HepG2 (cell line): ENCODE results near the gene SELENOH. TPM values are rescaled to one million over a fixed set of nuclear protein-coding genes. Genes with fewer than 3 reads are reported as not detected.

Experiments
- DR1 ChIP-seq: sonication (generic); formaldehyde crosslinking; IDR thresholded peaks from 2 replicates; pipeline ENCODE4 v1.8.0; 2021; ENCODE audit warnings: mild to moderate bottlenecking, missing genetic modification reagents, inconsistent platforms
- ETV6 ChIP-seq: sonication (generic); formaldehyde crosslinking; conservative IDR thresholded peaks from 2 replicates; pipeline ENCODE4 v1.4.0; 2020; ENCODE audit warnings: missing genetic modification reagents
- FOXC1 ChIP-seq: sonication (generic); formaldehyde crosslinking; IDR thresholded peaks from 2 replicates; pipeline ENCODE4 v1.8.0; 2022; ENCODE audit warnings: mild to moderate bottlenecking, missing genetic modification reagents, borderline replicate concordance
- IKZF4 ChIP-seq: sonication (generic); formaldehyde crosslinking; IDR thresholded peaks from 2 replicates; pipeline ENCODE4 v1.5.1; 2020; ENCODE audit warnings: borderline replicate concordance, mild to moderate bottlenecking, low read depth, missing genetic modification reagents; ENCODE audit errors: not compliant biosample characterization
- KLF9 ChIP-seq: IDR thresholded peaks from 2 replicates; pipeline ENCODE4 v1.6.1; 2016; ENCODE audit warnings: low read depth
- NFKB2 ChIP-seq: sonication (generic); formaldehyde crosslinking; IDR thresholded peaks from 2 replicates; pipeline ENCODE4 v1.4.0; 2020; ENCODE audit warnings: missing genetic modification reagents, borderline replicate concordance
- RFX3 ChIP-seq: IDR thresholded peaks from 2 replicates; pipeline ENCODE4 v1.6.1; 2016; ENCODE audit warnings: missing biosample characterization, missing genetic modification reagents
- SMAD9 ChIP-seq: sonication (generic); formaldehyde crosslinking; IDR thresholded peaks from 2 replicates; pipeline ENCODE4 v1.5.1; 2020; ENCODE audit warnings: mild to moderate bottlenecking, missing genetic modification reagents
- SP1 ChIP-seq, 2 experiments: fragments of 450-650 bp in 1 of 2; sonication (generic) in 1 of 2; formaldehyde crosslinking in 1 of 2; IDR thresholded peaks; 2 replicates each; pipeline versions ENCODE4 v1.4.0 to v1.6.1; 2016 to 2020; ENCODE audit warnings: missing genetic modification reagents in 1 of 2
- TP53 ChIP-seq: sonication (generic); formaldehyde crosslinking; conservative IDR thresholded peaks from 2 replicates; pipeline ENCODE4 v1.4.0; 2020; ENCODE audit warnings: missing genetic modification reagents
- ZNF205 ChIP-seq: IDR thresholded peaks from 2 replicates; pipeline ENCODE4 v1.6.1; 2018; ENCODE audit warnings: missing biosample characterization, missing genetic modification reagents
- ZNF441 ChIP-seq: sonication (generic); formaldehyde crosslinking; IDR thresholded peaks from 2 replicates; pipeline ENCODE4 v1.7.0; 2021; ENCODE audit warnings: missing genetic modification reagents, borderline replicate concordance
- ZNF768 ChIP-seq: sonication (generic); formaldehyde crosslinking; IDR thresholded peaks from 2 replicates; pipeline ENCODE4 v1.4.0; 2020; ENCODE audit warnings: missing genetic modification reagents
- polyA plus RNA-seq, 8 experiments: library from polyadenylated mRNA; depleted of rRNA in 3 of 8; stranded (reverse) in 7 of 8; unstranded in 1 of 8; fragments of >200 nt; fragmentation: Illumina TruSeq in 4 of 8; extraction: Trizol in 4 of 8; gene quantifications; 2 replicates each; pipeline versions ENCODE4 v1.2.1 to v1.2.3, GENCODE V29; 2011 to 2016; ENCODE audit warnings: low read depth in 4 of 8, missing spikeins in 1 of 8, mixed read lengths in 1 of 8; ENCODE audit not compliant: insufficient read depth in 1 of 8
- total RNA-seq, 5 experiments: library from RNA; depleted of rRNA; stranded (reverse); fragments of >200 nt; fragmentation: Illumina TruSeq; extraction: Trizol; gene quantifications; 2 replicates each; pipeline ENCODE4 v1.2.3, GENCODE V29; 2016; ENCODE audit warnings: low read depth in 1 of 5
- TF ChIP-seq, protein P1 (sequence below): sonication (generic); formaldehyde crosslinking; IDR thresholded peaks from 2 replicates; pipeline ENCODE4 v1.4.0; 2020; ENCODE audit warnings: missing genetic modification reagents
- TF ChIP-seq, protein P2 (sequence below): IDR thresholded peaks from 2 replicates; pipeline ENCODE4 v1.6.1; 2016; ENCODE audit warnings: low read depth, control low read depth
- TF ChIP-seq, protein P3 (sequence below): sonication (generic); IDR thresholded peaks from 2 replicates; pipeline ENCODE4 v1.6.1; 2016; ENCODE audit warnings: low read depth, borderline replicate concordance
- TF ChIP-seq, protein P4 (sequence below): IDR thresholded peaks from 2 replicates; pipeline ENCODE4 v1.6.1; 2016; ENCODE audit warnings: missing genetic modification reagents, missing compliant biosample characterization
- TF ChIP-seq, protein P5 (sequence below): sonication (generic); formaldehyde crosslinking; IDR thresholded peaks from 2 replicates; pipeline ENCODE4 v1.5.0; 2020; ENCODE audit warnings: missing genetic modification reagents
- TF ChIP-seq, protein P6 (sequence below): sonication (generic); formaldehyde crosslinking; IDR thresholded peaks from 2 replicates; pipeline ENCODE4 v1.4.0; 2020; ENCODE audit warnings: mild to moderate bottlenecking, missing genetic modification reagents

SELENOH gene
- total and polyA plus RNA-seq, 2 of the 13 experiments (the other 11 are each of a cell fraction or from before 2014, with no cell fraction given), result 27.2 to 77.4 TPM

DNA sequence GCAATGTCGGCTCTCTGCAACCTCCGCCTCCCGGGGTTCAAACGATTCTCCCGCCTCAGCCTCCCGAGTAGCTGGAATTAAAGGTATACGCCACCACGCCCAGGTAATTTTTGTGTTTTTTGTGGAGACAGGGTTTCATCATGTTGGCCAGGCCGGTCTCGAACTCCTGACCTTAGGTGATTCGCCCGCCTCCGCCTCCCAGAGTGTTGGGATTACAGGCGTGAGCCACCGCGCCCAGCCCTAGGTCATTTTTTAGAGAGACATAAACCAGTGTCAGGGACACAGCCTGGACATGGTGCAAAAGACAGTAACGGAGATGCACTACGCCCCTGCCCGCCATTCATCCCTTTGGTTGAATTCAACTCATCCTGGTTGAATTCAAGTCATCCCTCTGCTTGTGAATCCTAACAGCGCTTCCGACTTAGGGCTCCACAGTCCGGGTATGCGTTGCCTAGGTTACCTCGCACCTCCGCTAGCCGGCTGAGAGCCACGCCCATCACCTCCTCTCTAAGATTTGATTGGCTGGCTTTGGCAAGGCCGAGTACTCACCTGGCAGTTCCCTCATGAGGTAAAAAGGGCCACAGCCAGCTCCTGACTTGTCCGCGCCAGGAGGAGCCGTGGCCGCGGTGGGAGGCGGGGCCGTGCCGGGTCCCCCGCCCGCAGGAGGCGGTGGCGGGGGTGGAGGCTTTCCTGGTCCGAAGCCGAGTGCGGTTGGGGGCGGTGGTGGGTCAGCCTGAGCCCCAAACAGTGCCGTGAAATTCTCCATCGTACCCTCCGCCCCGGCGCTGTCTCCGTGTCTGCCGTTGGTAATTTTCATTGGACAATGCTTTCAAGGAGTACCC lies 29.7 kb upstream of the SELENOH start, which contains the start of gene MED19 (continued):
- TF ChIP-seq, protein P1, sequence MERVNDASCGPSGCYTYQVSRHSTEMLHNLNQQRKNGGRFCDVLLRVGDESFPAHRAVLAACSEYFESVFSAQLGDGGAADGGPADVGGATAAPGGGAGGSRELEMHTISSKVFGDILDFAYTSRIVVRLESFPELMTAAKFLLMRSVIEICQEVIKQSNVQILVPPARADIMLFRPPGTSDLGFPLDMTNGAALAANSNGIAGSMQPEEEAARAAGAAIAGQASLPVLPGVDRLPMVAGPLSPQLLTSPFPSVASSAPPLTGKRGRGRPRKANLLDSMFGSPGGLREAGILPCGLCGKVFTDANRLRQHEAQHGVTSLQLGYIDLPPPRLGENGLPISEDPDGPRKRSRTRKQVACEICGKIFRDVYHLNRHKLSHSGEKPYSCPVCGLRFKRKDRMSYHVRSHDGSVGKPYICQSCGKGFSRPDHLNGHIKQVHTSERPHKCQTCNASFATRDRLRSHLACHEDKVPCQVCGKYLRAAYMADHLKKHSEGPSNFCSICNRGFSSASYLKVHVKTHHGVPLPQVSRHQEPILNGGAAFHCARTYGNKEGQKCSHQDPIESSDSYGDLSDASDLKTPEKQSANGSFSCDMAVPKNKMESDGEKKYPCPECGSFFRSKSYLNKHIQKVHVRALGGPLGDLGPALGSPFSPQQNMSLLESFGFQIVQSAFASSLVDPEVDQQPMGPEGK, result peak; percentile 55
- TF ChIP-seq ZNF205 (peak; percentile 19; the same call in 1 of the 2 replicates), NFKB2 (CRISPR knock-in tag) (0 out of 2 replicates have a peak, but pooled peaks have one; percentile 4), IKZF4 (CRISPR knock-in tag) (peak; percentile 80), FOXC1 (CRISPR knock-in tag) (no peak), SP1 (IDR thresholded peaks at IDR 0.05) (no peak), SP1 (CRISPR knock-in tag; IDR thresholded peaks at IDR 0.05) (peak; percentile 34; the same call in 1 of the 2 replicates), ZNF441 (CRISPR knock-in tag) (0 out of 2 replicates have a peak, but pooled peaks have one; percentile 15), RFX3 (CRISPR knock-in tag) (peak; percentile 83), KLF9 (CRISPR knock-in tag) (peak; percentile 37; the same call in 1 of the 2 replicates), DR1 (peak; percentile 50), SMAD9 (CRISPR knock-in tag) (0 out of 2 replicates have a peak, but pooled peaks have one; percentile 33), ETV6 (0 out of 2 replicates have a peak, but pooled peaks have one; percentile 19), TP53 (CRISPR knock-in tag) (no peak), ZNF768 (peak; percentile 37; the same call in 1 of the 2 replicates)
- TF ChIP-seq, protein P2, sequence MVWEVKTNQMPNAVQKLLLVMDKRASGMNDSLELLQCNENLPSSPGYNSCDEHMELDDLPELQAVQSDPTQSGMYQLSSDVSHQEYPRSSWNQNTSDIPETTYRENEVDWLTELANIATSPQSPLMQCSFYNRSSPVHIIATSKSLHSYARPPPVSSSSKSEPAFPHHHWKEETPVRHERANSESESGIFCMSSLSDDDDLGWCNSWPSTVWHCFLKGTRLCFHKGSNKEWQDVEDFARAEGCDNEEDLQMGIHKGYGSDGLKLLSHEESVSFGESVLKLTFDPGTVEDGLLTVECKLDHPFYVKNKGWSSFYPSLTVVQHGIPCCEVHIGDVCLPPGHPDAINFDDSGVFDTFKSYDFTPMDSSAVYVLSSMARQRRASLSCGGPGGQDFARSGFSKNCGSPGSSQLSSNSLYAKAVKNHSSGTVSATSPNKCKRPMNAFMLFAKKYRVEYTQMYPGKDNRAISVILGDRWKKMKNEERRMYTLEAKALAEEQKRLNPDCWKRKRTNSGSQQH, result peak; percentile 30; the same call in 1 of the 2 replicates
- TF ChIP-seq, protein P3, sequence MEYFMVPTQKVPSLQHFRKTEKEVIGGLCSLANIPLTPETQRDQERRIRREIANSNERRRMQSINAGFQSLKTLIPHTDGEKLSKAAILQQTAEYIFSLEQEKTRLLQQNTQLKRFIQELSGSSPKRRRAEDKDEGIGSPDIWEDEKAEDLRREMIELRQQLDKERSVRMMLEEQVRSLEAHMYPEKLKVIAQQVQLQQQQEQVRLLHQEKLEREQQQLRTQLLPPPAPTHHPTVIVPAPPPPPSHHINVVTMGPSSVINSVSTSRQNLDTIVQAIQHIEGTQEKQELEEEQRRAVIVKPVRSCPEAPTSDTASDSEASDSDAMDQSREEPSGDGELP, result peak; percentile 68; the same call in 1 of the 2 replicates
- TF ChIP-seq, protein P4, sequence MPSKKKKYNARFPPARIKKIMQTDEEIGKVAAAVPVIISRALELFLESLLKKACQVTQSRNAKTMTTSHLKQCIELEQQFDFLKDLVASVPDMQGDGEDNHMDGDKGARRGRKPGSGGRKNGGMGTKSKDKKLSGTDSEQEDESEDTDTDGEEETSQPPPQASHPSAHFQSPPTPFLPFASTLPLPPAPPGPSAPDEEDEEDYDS (CRISPR knock-in tag), result peak; percentile 17; the same call in 1 of the 2 replicates
- TF ChIP-seq, protein P5, sequence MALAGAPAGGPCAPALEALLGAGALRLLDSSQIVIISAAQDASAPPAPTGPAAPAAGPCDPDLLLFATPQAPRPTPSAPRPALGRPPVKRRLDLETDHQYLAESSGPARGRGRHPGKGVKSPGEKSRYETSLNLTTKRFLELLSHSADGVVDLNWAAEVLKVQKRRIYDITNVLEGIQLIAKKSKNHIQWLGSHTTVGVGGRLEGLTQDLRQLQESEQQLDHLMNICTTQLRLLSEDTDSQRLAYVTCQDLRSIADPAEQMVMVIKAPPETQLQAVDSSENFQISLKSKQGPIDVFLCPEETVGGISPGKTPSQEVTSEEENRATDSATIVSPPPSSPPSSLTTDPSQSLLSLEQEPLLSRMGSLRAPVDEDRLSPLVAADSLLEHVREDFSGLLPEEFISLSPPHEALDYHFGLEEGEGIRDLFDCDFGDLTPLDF (CRISPR knock-in tag), result no peak
- TF ChIP-seq, protein P6, sequence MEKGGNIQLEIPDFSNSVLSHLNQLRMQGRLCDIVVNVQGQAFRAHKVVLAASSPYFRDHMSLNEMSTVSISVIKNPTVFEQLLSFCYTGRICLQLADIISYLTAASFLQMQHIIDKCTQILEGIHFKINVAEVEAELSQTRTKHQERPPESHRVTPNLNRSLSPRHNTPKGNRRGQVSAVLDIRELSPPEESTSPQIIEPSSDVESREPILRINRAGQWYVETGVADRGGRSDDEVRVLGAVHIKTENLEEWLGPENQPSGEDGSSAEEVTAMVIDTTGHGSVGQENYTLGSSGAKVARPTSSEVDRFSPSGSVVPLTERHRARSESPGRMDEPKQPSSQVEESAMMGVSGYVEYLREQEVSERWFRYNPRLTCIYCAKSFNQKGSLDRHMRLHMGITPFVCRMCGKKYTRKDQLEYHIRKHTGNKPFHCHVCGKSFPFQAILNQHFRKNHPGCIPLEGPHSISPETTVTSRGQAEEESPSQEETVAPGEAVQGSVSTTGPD (CRISPR knock-in tag), result no peak
